OCI-LY1 (cell line): ENCODE data around the gene CHKA.

Source experiments
- EZH2 ChIP-seq: fragments of 200-600 bp; sonication (generic), shearing (Covaris generic); IDR thresholded peaks from 2 replicates; pipeline ENCODE4 v1.8.0; 2017; ENCODE audit warnings: borderline replicate concordance, mixed run types, mild to moderate bottlenecking, antibody characterized with exemption, low read length, moderate library complexity, mixed read lengths
- TF ChIP-seq, protein P1 (sequence below): fragments of 200-600 bp; sonication (generic), shearing (Covaris generic); IDR thresholded peaks from 2 replicates; pipeline ENCODE4 v1.5.1; 2017; ENCODE audit warnings: mild to moderate bottlenecking, antibody characterized with exemption, low read length, moderate library complexity, mixed read lengths

DNA sequence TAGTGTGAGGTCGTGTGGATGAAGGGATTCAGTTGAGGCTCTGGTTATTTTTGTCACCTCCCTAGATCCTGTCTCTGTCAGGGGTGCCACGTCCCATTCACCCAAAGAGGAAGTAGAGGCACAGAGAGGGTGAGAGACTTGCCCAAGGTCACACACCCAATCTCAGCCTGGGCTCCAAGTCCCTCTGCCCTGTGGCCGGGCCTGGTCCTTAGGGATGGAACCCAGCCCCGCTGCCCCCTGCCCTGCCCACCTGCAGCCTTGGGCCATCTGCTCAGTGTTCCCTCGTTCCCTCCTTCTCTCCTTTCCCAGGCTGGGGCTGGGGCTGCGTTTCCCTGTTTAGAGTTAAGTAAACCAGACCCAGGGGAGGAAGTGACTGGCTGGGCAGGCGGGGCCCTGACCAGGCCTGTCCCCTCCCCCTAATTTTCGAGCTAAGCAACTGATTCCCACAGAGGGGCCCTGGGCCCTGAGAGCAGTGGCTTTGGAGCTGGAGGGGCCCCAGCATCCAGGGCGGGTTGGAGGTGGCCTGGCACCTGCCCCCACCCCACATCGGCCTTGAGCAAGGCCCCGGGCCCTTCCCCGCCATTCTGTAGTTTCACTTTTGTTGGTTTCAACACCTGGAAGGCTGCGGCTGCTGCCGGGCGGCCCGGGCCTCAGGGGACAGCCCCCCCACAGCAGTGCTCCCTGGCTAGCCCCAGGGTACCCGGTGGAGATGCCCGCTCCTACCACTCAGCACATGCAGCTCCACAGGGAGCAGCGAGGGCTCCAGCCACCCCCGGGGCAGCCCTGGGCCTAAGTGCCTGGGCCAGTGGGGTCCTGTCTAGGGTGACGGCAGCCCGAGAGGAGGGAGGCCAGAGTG, 80.9 kb downstream of the CHKA start:
- no peak for TF ChIP-seq EZH2
- TF ChIP-seq, protein P1, sequence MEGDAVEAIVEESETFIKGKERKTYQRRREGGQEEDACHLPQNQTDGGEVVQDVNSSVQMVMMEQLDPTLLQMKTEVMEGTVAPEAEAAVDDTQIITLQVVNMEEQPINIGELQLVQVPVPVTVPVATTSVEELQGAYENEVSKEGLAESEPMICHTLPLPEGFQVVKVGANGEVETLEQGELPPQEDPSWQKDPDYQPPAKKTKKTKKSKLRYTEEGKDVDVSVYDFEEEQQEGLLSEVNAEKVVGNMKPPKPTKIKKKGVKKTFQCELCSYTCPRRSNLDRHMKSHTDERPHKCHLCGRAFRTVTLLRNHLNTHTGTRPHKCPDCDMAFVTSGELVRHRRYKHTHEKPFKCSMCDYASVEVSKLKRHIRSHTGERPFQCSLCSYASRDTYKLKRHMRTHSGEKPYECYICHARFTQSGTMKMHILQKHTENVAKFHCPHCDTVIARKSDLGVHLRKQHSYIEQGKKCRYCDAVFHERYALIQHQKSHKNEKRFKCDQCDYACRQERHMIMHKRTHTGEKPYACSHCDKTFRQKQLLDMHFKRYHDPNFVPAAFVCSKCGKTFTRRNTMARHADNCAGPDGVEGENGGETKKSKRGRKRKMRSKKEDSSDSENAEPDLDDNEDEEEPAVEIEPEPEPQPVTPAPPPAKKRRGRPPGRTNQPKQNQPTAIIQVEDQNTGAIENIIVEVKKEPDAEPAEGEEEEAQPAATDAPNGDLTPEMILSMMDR: no peak
